Tibial artery (tissue), 4 donors: Measurements from ENCODE around the gene CTCFL.

ENCODE experiments used
- DNase-seq, 2 donors: peaks; one replicate each; pipeline ENCODE4 v3.0.0-alpha.2; 2019
- H3K27ac ChIP-seq, 2 donors: fragments of 200-600 bp; sonication (generic) in 1 of 2; 1 replicate in 1 of 2; 2 replicates in 1 of 2; pipeline ENCODE4 v1.5.1; 2018 to 2019; ENCODE audit warnings: mild to moderate bottlenecking in 1 of 2
- H3K27me3 ChIP-seq, 2 donors: fragments of 200-600 bp; sonication (generic) in 1 of 2; one replicate each; pipeline versions ENCODE4 v1.5.1 to v1.6.0; 2016 to 2019
- H3K36me3 ChIP-seq, 3 donors: fragments of 200-600 bp; sonication (generic) in 2 of 3; one replicate each; pipeline ENCODE4 v1.5.1; 2016 to 2019; ENCODE audit warnings: mild to moderate bottlenecking in 2 of 3
- H3K4me1 ChIP-seq, 4 donors: fragments of 200-600 bp; sonication (generic) in 2 of 4; 1 replicate in 3 of 4; 2 replicates in 1 of 4; pipeline ENCODE4 v1.5.1; 2016 to 2019
- H3K4me3 ChIP-seq, 2 donors: fragments of 200-600 bp; sonication (generic) in 1 of 2; 1 replicate in 1 of 2; 2 replicates in 1 of 2; pipeline ENCODE4 v1.5.1; 2018 to 2019; ENCODE audit warnings: mild to moderate bottlenecking in 2 of 2
- H3K9me3 ChIP-seq, 3 donors: fragments of 200-600 bp; sonication (generic) in 1 of 3; one replicate each; pipeline ENCODE4 v1.5.1; 2016 to 2019
- CTCF ChIP-seq, 2 experiments: fragments of 200-600 bp in 1 of 2; fragments of 450-650 bp in 1 of 2; IDR thresholded peaks; one replicate each; pipeline ENCODE4 v1.5.1; 2017 to 2019; ENCODE audit warnings: antibody characterized with exemption in 2 of 2, mild to moderate bottlenecking in 1 of 2, moderate library complexity in 1 of 2
- intact Hi-C: fragments of 100-400 bp; cut with DNase I; formaldehyde crosslinking; loops from one replicate; pipeline ENCODE4 v1.15.0; 2023; ENCODE audit warnings: low total_unique reads

Gene CTCFL

GRCh38 chr20:57543754-57544153 is 18.8 kb upstream of the CTCFL start:
- intact Hi-C loops: no loop called here
- H3K4me1 ChIP-seq: no peaks in the 10 kb centered on the region
- no peak overlapping the region for H3K27ac ChIP-seq
- no peak for TF ChIP-seq CTCF (IDR thresholded peaks at IDR 0.05)
- DNase-seq: no peak
- H3K36me3 ChIP-seq: no peaks in the 10 kb centered on the region
- peaks cover 0 to 4% of the 10 kb centered on the region in 2 donors for H3K27me3 ChIP-seq
- no peaks in the 10 kb centered on the region for H3K9me3 ChIP-seq
- no peak overlapping the region for H3K4me3 ChIP-seq

GRCh38 chr20:57540890-57541580 is 16.1 kb upstream of the CTCFL start:
- no peak overlapping the region for H3K27ac ChIP-seq
- TF ChIP-seq CTCF (IDR thresholded peaks at IDR 0.05): no peak
- intact Hi-C loops: no loop called here

GRCh38 chr20:57539889-57540288 is 14.9 kb upstream of the CTCFL start:
- Histone ChIP-seq H3K4me1 (no peaks in the 10 kb centered on the region), H3K27ac (no peak overlapping the region), H3K4me3 (no peak overlapping the region), H3K27me3 (peaks cover 0 to 6% of the 10 kb centered on the region in 2 donors), H3K36me3 (no peaks in the 10 kb centered on the region), H3K9me3 (peaks cover 0 to 19% (median 0%) of the 10 kb centered on the region in 3 donors)
- DNase-seq: peak in 1 of 2 donors; percentile 24
- no peak for TF ChIP-seq CTCF (IDR thresholded peaks at IDR 0.05)
- intact Hi-C loops: no loop called here

More at GRCh38 chr20:57540890-57541580, 16.1 kb upstream of the CTCFL start:
- Histone ChIP-seq H3K36me3 (no peaks in the 10 kb centered on the region), H3K9me3 (peaks cover 0 to 14% (median 0%) of the 10 kb centered on the region in 3 donors), H3K27me3 (peaks cover 0 to 3% of the 10 kb centered on the region in 2 donors), H3K4me3 (no peak overlapping the region), H3K4me1 (no peaks in the 10 kb centered on the region)
- peak in 1 of 2 donors; percentile 45 for DNase-seq

GRCh38 chr20:57537822-57538221 is 12.9 kb upstream of the CTCFL start:
- no peak for DNase-seq
- Histone ChIP-seq H3K4me3 (no peak overlapping the region), H3K4me1 (no peaks in the 10 kb centered on the region), H3K27me3 (peaks cover 0 to 6% of the 10 kb centered on the region in 2 donors), H3K36me3 (no peaks in the 10 kb centered on the region), H3K27ac (no peak overlapping the region), H3K9me3 (peaks cover 0 to 19% (median 0%) of the 10 kb centered on the region in 3 donors)
- intact Hi-C loops: no loop called here
- no peak for TF ChIP-seq CTCF (IDR thresholded peaks at IDR 0.05)

- Histone ChIP-seq H3K27me3 (peaks cover 0 to 6% of the 10 kb centered on the region in 2 donors), H3K36me3 (no peaks in the 10 kb centered on the region), H3K4me3 (no peak overlapping the region), H3K4me1 (no peaks in the 10 kb centered on the region), H3K9me3 (peaks cover 0 to 19% (median 0%) of the 10 kb centered on the region in 3 donors), H3K27ac (no peak overlapping the region)
- intact Hi-C loops: no loop called here
- no peak for TF ChIP-seq CTCF (IDR thresholded peaks at IDR 0.05)
- DNase-seq: peak in 1 of 2 donors; percentile 2
Observed at GRCh38 chr20:57536771-57537724, 12.1 kb upstream of the CTCFL start.
